ENCODE data around the gene MBD2. TPM values are rescaled to one million over a fixed set of nuclear protein-coding genes. Genes with fewer than 3 reads are reported as not detected.

The MBD2 gene
- total RNA-seq, 1 experiment from 2014 or later = 37.0 TPM

DNA sequence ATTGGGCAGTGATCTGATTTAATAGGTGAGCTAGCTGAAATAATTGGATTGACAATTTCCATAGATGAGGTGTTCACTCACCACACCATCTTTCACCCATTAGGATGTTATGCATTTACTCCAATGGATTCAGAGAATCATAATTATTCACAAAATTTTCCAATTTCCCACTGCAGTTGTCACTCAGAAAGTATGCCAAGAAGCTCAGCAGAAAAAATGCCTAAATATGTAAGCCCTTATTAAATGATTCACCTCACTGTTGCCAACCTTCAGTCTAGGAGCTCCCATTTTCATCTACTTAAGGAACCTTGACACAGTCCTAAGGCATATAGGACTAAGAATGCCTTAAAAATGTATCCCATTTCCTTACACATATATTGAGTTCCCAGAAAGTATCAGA, 94.3 kb downstream of the MBD2 start:
- Histone ChIP-seq H3K27ac (ENCODE audit: low read length) (no peak overlapping the region), H4K20me1 (ENCODE audit: low read length) (no peaks in the 10 kb centered on the region), H3K9me2 (replicated peaks; ENCODE audit: low read length) (no peaks in the 10 kb centered on the region), H3K4me3 (ENCODE audit: low read length) (no peak overlapping the region), H3K4me1 (ENCODE audit: insufficient read depth, low read length) (peaks cover 11% of the 10 kb centered on the region; the same call in 1 of the 2 replicates), H3K79me2 (ENCODE audit: low read length) (no peaks in the 10 kb centered on the region), H3K27me3 (ENCODE audit: low read length) (no peaks in the 10 kb centered on the region), H3K9me3 (ENCODE audit: low read length) (no peaks in the 10 kb centered on the region), H2AFZ (ENCODE audit: low read length) (no peak overlapping the region), H3K9ac (ENCODE audit: low read length) (no peak overlapping the region), H3F3A (ENCODE audit: low read length, unreplicated experiment) (no peaks in the 10 kb centered on the region), H3K36me3 (ENCODE audit: low read depth, low read length) (no peaks in the 10 kb centered on the region), H3K4me2 (ENCODE audit: low read length) (no peak overlapping the region)
- ChIA-PET CTCF (no interaction called here), POLR2A (ENCODE audit: unreplicated experiment) (no interaction called here)
- ATAC-seq (no peak; the same call in 1 of the 2 replicates), DNase-seq (no peak)
- intact Hi-C loops (cut with micrococcal nuclease) = loop anchor here (2.0 kb wide), 1 partner anchor 19 kb away; no protein-coding TSS in a partner anchor
- BruUV-seq (replicated peaks) = no TSS peak
- TF ChIP-seq EZH2phosphoT487 (IDR thresholded peaks at IDR 0.05; ENCODE audit: borderline replicate concordance, low read length) (no peak), EZH2 (IDR thresholded peaks at IDR 0.05; ENCODE audit: low read length, unreplicated experiment) (no peak)
- TF ChIP-seq, protein P1, sequence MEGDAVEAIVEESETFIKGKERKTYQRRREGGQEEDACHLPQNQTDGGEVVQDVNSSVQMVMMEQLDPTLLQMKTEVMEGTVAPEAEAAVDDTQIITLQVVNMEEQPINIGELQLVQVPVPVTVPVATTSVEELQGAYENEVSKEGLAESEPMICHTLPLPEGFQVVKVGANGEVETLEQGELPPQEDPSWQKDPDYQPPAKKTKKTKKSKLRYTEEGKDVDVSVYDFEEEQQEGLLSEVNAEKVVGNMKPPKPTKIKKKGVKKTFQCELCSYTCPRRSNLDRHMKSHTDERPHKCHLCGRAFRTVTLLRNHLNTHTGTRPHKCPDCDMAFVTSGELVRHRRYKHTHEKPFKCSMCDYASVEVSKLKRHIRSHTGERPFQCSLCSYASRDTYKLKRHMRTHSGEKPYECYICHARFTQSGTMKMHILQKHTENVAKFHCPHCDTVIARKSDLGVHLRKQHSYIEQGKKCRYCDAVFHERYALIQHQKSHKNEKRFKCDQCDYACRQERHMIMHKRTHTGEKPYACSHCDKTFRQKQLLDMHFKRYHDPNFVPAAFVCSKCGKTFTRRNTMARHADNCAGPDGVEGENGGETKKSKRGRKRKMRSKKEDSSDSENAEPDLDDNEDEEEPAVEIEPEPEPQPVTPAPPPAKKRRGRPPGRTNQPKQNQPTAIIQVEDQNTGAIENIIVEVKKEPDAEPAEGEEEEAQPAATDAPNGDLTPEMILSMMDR (conservative IDR thresholded peaks at IDR 0.05; ENCODE audit: low read depth, low read length) = no peak

DNA sequence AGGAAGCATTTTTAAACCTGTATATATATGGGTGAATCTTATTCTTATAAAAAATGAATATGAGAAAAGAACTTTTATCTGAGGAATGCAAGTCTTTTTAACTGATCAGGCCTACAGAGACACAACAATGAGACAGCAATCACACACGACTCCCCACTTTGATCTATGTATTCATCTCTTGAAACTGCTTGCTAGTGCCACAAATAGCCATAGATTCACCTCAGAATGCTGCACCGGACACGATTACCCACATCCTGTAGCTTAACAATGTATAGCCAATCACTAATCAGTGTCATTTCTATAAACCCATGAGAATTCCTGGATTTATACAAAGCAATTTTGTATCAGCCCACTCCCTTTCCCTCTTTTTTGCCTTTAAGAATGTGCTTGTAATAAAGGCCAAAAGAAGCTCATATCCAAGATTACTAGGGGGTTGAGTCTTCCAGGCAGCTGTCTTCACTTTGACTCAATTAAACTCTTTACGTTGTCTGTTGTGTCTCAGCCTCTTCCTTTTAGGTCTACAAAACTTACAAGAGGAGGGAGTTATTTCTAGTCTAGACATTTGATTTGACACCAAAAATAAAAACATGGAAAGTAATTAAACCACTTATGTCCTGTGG, 94.9 kb downstream of the MBD2 start:
- H4K20me1 ChIP-seq (ENCODE audit: low read length) = no peaks in the 10 kb centered on the region
- no peaks in the 10 kb centered on the region for H3K36me3 ChIP-seq (ENCODE audit: low read depth, low read length)
- no peaks in the 10 kb centered on the region for H3K9me3 ChIP-seq (ENCODE audit: low read length)
- H3K9ac ChIP-seq (ENCODE audit: low read length) = no peak overlapping the region
- no peaks in the 10 kb centered on the region for H3K79me2 ChIP-seq (ENCODE audit: low read length)
- ChIA-PET POLR2A (ENCODE audit: unreplicated experiment) (no interaction called here), CTCF (interaction anchor here (0.7 kb wide), 1 partner anchor 94 kb away, joined by 3 read pairs; no protein-coding TSS in a partner anchor)
- no peak for DNase-seq
- H3K4me1 ChIP-seq (ENCODE audit: insufficient read depth, low read length) = peaks cover 11% of the 10 kb centered on the region; the same call in 1 of the 2 replicates
- TF ChIP-seq EZH2phosphoT487 (IDR thresholded peaks at IDR 0.05; ENCODE audit: borderline replicate concordance, low read length) (no peak), EZH2 (IDR thresholded peaks at IDR 0.05; ENCODE audit: low read length, unreplicated experiment) (no peak)
- TF ChIP-seq, protein P1 (conservative IDR thresholded peaks at IDR 0.05; ENCODE audit: low read depth, low read length) = no peak
- no peak overlapping the region for H3K4me2 ChIP-seq (ENCODE audit: low read length)
- no peak overlapping the region for H3K27ac ChIP-seq (ENCODE audit: low read length)
- BruUV-seq (replicated peaks) = no TSS peak
- no peak for ATAC-seq
- H3K4me3 ChIP-seq (ENCODE audit: low read length) = no peak overlapping the region
- intact Hi-C loops (cut with micrococcal nuclease) = loop anchor here (2.0 to 5.0 kb wide), 2 partner anchors 19 to 442 kb away; no protein-coding TSS in a partner anchor
- H3F3A ChIP-seq (ENCODE audit: low read length, unreplicated experiment) = no peaks in the 10 kb centered on the region
- no peaks in the 10 kb centered on the region for H3K27me3 ChIP-seq (ENCODE audit: low read length)
- no peaks in the 10 kb centered on the region for H3K9me2 ChIP-seq (replicated peaks; ENCODE audit: low read length)
- H2AFZ ChIP-seq (ENCODE audit: low read length) = no peak overlapping the region
